ENCODE data around the gene CAVIN3. TPM values are rescaled to one million over a fixed set of nuclear protein-coding genes. Genes with fewer than 3 reads are reported as not detected.

The CAVIN3 gene
- total and polyA plus RNA-seq, 2 donors (not counting 3 experiments of a cell fraction or from before 2014, with no cell fraction given), result 153 to 241 TPM

GRCh38 chr11:6356503-6357055 is 36.3 kb upstream of the CAVIN3 start:
- Histone ChIP-seq H3K4me1 (ENCODE audit: control insufficient read depth, extremely low read depth, insufficient read depth, low read length) (peaks cover 9% of the 10 kb centered on the region), H3K9me1 (replicated peaks; ENCODE audit: control insufficient read depth, extremely low read depth, insufficient read depth, low read length) (no peaks in the 10 kb centered on the region), H3K79me2 (ENCODE audit: control insufficient read depth, insufficient read depth, low read length) (no peaks in the 10 kb centered on the region), H3K27me3 (ENCODE audit: control insufficient read depth in 2 of 2, insufficient read depth in 2 of 2, low read length in 2 of 2) (peaks cover 2 to 4% of the 10 kb centered on the region in 2 experiments), H3K4me2 (ENCODE audit: insufficient read depth, low read length) (no peak overlapping the region), H3K36me3 (ENCODE audit: control insufficient read depth in 2 of 2, extremely low read depth in 1 of 2, insufficient read depth in 2 of 2, low read length in 2 of 2) (no peaks in the 10 kb centered on the region), H3K9me3 (replicated peaks; ENCODE audit: control insufficient read depth, insufficient read depth, low read length) (no peaks in the 10 kb centered on the region), H3K4me3 (replicated peaks in 1 of 3; ENCODE audit: insufficient read depth in 1 of 3, low read depth in 1 of 3, low read length in 3 of 3) (no peak overlapping the region), H3K9ac (replicated peaks; ENCODE audit: extremely low read depth, insufficient read depth, low read length) (no peak overlapping the region), H2AFZ (ENCODE audit: low read depth, low read length) (no peak overlapping the region), H4K20me1 (replicated peaks; ENCODE audit: control insufficient read depth, extremely low read depth, insufficient read depth, low read length) (no peaks in the 10 kb centered on the region), H3K27ac (ENCODE audit: insufficient read depth, low read depth, low read length) (no peak overlapping the region)
- BruUV-seq (replicated peaks), result no TSS peak
- ChIA-PET POLR2A (no interaction called here), CTCF (interaction anchor here (1.0 to 5.9 kb wide), 2 partner anchors 105 to 106 kb away, joined by 3 to 92 read pairs; no protein-coding TSS in a partner anchor)
- TF ChIP-seq FOS (IDR thresholded peaks at IDR 0.05; ENCODE audit: borderline replicate concordance, insufficient read depth, low read length) (no peak), JUN (IDR thresholded peaks at IDR 0.05; ENCODE audit: borderline replicate concordance, insufficient read depth, insufficient read length, low read depth) (no peak), CTCF (IDR thresholded peaks at IDR 0.05; ENCODE audit: extremely low read depth in 1 of 2, insufficient read depth in 1 of 2, low read depth in 1 of 2, low read length in 2 of 2) (no peak), MAX (IDR thresholded peaks at IDR 0.05; ENCODE audit: insufficient read depth, insufficient read length) (no peak), GATA2 (IDR thresholded peaks at IDR 0.05; ENCODE audit: insufficient read depth, insufficient read length, low read depth, low read length) (no peak), EZH2 (IDR thresholded peaks at IDR 0.05; ENCODE audit: borderline replicate concordance, low read depth, low read length, severe bottlenecking) (no peak), POLR2AphosphoS5 (IDR thresholded peaks at IDR 0.05; ENCODE audit: insufficient read depth, low read depth, low read length) (no peak), POLR2A (IDR thresholded peaks at IDR 0.05; ENCODE audit: low read depth, low read length) (no peak), MYC (IDR thresholded peaks at IDR 0.05; ENCODE audit: low read depth, low read length) (no peak)
- dilution Hi-C loops (cut with MboI; ENCODE audit: extremely low pct_ligation_motif_present, low sequenced_read_pairs) (no loop called here), intact Hi-C loops (cut with micrococcal nuclease) (no loop called here)
- no peak for FAIRE-seq
- no peak for DNase-seq (ENCODE audit: low read depth, low spot score)
